Endothelial cell (in vitro differentiated cells): ENCODE measurements around the gene SYAP1. TPM values are rescaled to one million over a fixed set of nuclear protein-coding genes. Genes with fewer than 3 reads are reported as not detected.
"Not testable (repeated sequence)": the region's sequence is repeated elsewhere in the genome, so short reads cannot be mapped to it uniquely, and the experiment has no call there.

Experiments
- DNase-seq: peaks from one replicate; pipeline ENCODE4 v3.0.0; 2021; ENCODE audit warnings: low spot score
- H3K27ac Mint-ChIP-seq: one replicate; pipeline ENCODE4 v1.8.0; 2021; ENCODE audit warnings: mixed read lengths, inconsistent platforms; ENCODE audit not compliant: unreplicated experiment
- H3K27me3 Mint-ChIP-seq: one replicate; pipeline ENCODE4 v1.8.0; 2021; ENCODE audit warnings: mild to moderate bottlenecking, moderate library complexity, mixed read lengths, inconsistent platforms; ENCODE audit not compliant: unreplicated experiment
- H3K36me3 Mint-ChIP-seq: one replicate; pipeline ENCODE4 v1.8.0; 2021; ENCODE audit warnings: mild to moderate bottlenecking, low read depth, mixed read lengths, inconsistent platforms; ENCODE audit not compliant: unreplicated experiment
- H3K4me1 Mint-ChIP-seq: one replicate; pipeline ENCODE4 v1.8.0; 2021; ENCODE audit warnings: mild to moderate bottlenecking, mixed read lengths, inconsistent platforms; ENCODE audit not compliant: unreplicated experiment
- H3K4me3 Mint-ChIP-seq: one replicate; pipeline ENCODE4 v1.8.0; 2021; ENCODE audit warnings: mild to moderate bottlenecking, mixed read lengths, inconsistent platforms; ENCODE audit not compliant: unreplicated experiment
- H3K9me3 Mint-ChIP-seq: one replicate; pipeline ENCODE4 v1.8.0; 2021; ENCODE audit warnings: mixed read lengths, inconsistent platforms; ENCODE audit not compliant: unreplicated experiment
- total RNA-seq: library from RNA; stranded (reverse); fragmentation: NEBNext Ultra II Directional; extraction: Animal tissue kit (Norgen Biotek cat#: 25700); gene quantifications from one replicate; pipeline ENCODE4 v1.2.1, GENCODE V29; 2021; ENCODE audit not compliant: unreplicated experiment
- TF ChIP-seq, protein P1 (sequence below): fragments of 200-600 bp; sonication (generic); IDR thresholded peaks from one replicate; pipeline ENCODE4 v1.5.0; 2021; ENCODE audit warnings: antibody characterized with exemption; ENCODE audit not compliant: unreplicated experiment

The SYAP1 gene
- total RNA-seq, 1 donor from 2014 or later, result 18.8 TPM

DNA sequence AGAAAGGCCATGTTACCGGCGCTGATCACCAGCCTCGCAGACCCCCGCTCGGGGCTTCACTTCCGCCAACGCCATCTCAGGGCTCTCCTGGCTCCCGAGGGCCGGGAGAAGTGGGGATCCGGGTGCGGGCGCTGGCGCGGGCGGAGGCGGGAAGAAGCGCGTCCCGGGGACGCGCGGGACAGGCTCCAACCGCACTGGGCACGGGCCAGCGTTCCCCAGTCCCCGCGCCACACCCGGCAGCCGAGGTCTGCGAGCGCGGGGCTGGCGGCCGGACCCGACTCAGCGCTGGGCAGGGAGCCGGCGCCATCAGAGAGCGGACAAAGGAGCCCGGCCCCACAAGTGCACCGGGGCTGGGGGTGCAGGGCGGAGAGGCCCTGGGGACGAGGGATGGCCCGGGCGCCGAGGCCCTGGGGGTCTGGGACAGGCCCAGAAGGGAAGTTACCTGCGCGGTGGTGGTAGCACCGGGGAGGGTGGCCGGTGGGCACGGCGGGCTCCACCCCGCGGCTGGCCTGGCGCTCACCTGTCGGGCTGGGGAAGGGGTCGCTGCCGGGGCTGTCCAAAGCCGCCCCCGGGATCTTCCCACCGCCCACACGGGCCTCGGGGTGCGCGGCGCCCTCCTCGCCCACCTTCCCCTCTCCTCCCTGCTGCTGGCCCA, 7.4 kb upstream of the SYAP1 start:
- TF ChIP-seq, protein P1, sequence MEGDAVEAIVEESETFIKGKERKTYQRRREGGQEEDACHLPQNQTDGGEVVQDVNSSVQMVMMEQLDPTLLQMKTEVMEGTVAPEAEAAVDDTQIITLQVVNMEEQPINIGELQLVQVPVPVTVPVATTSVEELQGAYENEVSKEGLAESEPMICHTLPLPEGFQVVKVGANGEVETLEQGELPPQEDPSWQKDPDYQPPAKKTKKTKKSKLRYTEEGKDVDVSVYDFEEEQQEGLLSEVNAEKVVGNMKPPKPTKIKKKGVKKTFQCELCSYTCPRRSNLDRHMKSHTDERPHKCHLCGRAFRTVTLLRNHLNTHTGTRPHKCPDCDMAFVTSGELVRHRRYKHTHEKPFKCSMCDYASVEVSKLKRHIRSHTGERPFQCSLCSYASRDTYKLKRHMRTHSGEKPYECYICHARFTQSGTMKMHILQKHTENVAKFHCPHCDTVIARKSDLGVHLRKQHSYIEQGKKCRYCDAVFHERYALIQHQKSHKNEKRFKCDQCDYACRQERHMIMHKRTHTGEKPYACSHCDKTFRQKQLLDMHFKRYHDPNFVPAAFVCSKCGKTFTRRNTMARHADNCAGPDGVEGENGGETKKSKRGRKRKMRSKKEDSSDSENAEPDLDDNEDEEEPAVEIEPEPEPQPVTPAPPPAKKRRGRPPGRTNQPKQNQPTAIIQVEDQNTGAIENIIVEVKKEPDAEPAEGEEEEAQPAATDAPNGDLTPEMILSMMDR, result no peak
- DNase-seq, result peak; percentile 8
- H3K9me3 Mint-ChIP-seq, result no peaks in the 10 kb centered on the region
- no peaks in the 10 kb centered on the region for H3K27me3 Mint-ChIP-seq
- H3K4me1 Mint-ChIP-seq, result peaks cover 10% of the 10 kb centered on the region
- H3K36me3 Mint-ChIP-seq, result no peaks in the 10 kb centered on the region
- no peak overlapping the region for H3K27ac Mint-ChIP-seq
- H3K4me3 Mint-ChIP-seq, result peak overlapping the region; percentile 92

DNA sequence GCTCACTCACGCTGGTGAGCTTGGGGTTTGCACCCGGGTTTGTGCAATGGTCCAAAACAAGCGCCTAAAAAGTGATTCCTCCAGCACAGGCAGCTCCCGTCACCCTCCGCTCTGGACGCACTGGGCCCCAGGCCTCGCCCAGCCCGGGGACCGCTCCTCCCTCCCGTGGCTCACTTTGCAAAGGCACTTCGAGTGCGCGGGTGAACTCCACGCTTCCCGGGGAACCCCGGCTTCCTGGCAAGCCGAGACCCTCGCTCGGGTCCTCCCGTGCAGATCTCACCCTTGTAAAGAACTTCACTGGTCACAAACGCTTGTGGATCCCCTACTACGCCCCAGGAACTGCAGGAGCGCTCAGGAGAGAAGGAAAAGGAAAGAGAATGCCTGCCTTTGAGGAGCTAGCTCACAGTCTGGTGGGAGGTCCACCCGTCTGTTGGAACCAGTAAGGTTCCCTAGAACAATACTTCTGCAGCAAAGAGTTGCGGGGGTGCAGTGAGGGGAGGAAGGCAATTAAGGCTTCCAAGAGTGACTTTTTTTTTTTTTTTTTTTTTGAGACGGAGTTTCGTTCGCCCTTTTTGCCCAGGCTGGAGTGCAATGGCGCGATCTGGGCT, 6.8 kb upstream of the SYAP1 start, which contains the start of gene CTPS2:
CTPS2 (minus strand) TSS at position 122 of the 608 bp plus-strand sequence. CDS start 9,767 bp downstream, outside the sequence.
- Mint-ChIP-seq H3K36me3 (no peaks in the 10 kb centered on the region), H3K27me3 (no peaks in the 10 kb centered on the region), H3K27ac (peak within 1 kb of the TSS; percentile 88), H3K9me3 (no peaks in the 10 kb centered on the region), H3K4me3 (peak within 1 kb of the TSS; percentile 92), H3K4me1 (peaks cover 10% of the 10 kb centered on the region)
- TF ChIP-seq, protein P1, result no peak
- DNase-seq, result peak; percentile 41

DNA sequence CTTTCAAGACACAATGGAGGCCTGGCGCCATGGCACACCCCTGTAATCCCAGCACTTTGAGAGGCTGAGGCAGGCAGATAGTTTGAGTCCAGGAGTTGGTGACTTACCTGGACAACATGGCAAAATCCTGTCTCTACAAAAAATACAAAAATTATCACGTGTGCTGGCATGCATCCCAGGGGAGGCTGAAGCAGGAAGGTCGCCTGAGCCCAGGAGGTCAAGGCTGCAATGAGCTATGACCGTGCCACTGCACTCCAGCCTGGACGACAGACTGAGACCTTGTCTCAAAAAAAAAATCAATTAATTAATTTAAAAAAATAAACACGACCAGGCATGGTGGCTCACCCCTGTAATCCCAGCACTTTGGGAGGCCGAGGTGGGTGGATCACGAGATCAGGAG, 4.9 kb upstream of the SYAP1 start:
- no peaks in the 10 kb centered on the region for H3K9me3 Mint-ChIP-seq
- H3K4me3 Mint-ChIP-seq, result no peak overlapping the region
- no peak overlapping the region for H3K27ac Mint-ChIP-seq
- H3K36me3 Mint-ChIP-seq, result no peaks in the 10 kb centered on the region
- H3K4me1 Mint-ChIP-seq, result peaks cover 10% of the 10 kb centered on the region
- TF ChIP-seq, protein P1, result no peak
- peaks cover 1% of the 10 kb centered on the region for H3K27me3 Mint-ChIP-seq
- no peak for DNase-seq

DNA sequence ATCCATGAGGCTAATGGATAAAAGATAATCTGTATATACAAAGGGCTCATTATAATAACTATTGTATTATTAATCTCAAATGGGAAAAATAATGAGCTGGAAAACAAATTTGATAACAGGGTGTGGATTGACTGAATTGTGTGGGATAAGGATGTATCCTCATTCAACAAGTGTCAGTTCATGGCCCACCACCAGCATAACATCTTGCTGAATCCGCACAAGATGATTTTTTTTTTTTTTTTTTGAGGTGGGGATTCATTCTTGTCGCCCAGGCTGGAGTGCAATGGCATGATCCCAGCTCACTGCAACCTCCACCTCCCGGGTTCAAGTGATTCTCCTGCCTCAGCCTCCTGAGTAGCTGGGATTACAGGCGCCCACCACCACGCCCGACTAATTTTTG, 3.8 kb upstream of the SYAP1 start:
- H3K27me3 Mint-ChIP-seq, H3K4me3 Mint-ChIP-seq, H3K27ac Mint-ChIP-seq, H3K9me3 Mint-ChIP-seq, H3K36me3 Mint-ChIP-seq, DNase-seq: not testable (repeated sequence)
- H3K4me1 Mint-ChIP-seq, result peaks cover 15% of the 10 kb centered on the region

DNA sequence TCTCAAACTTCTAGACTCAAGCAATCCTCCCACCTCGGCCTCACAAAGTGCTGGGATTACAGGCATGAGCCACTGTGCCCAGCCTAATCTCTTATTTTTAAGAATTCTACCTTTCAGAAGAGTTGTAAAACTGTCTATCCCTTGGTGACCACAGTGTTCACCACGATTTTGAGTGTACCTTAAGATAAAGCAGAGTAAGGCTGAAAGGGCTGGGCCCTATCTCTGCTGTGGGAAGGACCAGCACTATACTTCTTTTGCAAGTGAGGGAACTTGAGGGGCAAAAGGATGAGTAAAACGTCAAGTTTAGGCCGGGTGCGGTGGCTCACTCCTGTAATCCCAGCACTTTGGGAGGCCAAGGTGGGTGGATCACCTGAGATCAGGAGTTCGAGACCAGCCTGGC, 3.0 kb upstream of the SYAP1 start:
- not testable (repeated sequence) for H3K27me3 Mint-ChIP-seq, H3K4me3 Mint-ChIP-seq, H3K4me1 Mint-ChIP-seq

DNA sequence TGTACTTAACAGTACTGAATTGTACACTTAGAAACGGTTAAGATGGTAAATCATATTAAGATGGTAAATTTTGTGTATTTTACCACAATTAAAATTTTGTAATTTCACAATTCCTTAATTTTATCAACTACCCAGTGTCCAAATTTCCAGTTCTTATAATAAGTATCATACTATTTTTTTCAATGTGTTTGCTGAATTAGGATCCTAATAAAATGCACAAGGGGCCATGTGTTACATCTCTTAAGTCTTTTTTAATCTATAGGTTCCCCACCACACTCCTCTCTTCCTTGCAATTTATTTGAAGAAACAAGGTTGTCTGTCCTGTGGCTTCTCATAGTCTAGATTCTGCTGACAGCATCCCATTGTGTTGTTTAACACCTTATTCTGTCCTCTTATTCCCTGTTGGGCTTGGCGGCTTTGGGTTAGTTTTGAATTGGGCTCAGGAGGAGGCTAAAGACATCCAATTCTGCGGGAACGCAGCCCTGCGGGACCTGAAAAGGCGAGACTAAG, 533 bp upstream of the SYAP1 start:
- H3K9me3 Mint-ChIP-seq, result no peaks in the 10 kb centered on the region
- no peaks in the 10 kb centered on the region for H3K36me3 Mint-ChIP-seq
- DNase-seq, result no peak
- H3K4me1 Mint-ChIP-seq, result peaks cover 14% of the 10 kb centered on the region
- H3K4me3 Mint-ChIP-seq, result peak overlapping the region; percentile 96
- peaks cover 5% of the 10 kb centered on the region for H3K27me3 Mint-ChIP-seq
- TF ChIP-seq, protein P1, result no peak
- peak overlapping the region; percentile 97 for H3K27ac Mint-ChIP-seq

More for the DNA sequence above, 3.0 kb upstream of the SYAP1 start:
- H3K27ac Mint-ChIP-seq, H3K36me3 Mint-ChIP-seq, DNase-seq, H3K9me3 Mint-ChIP-seq: not testable (repeated sequence)
